Measurements from ENCODE around the gene KLHL17.
A peak's percentile ranks its signal among the peaks of the same experiment; 100 is the strongest.

KLHL17 gene

GRCh38 chr1:918353-918752 is 42.0 kb upstream of the KLHL17 start:
- DNase-seq (ENCODE audit: low spot score), result no peak
- no peak overlapping the region for H3K27ac ChIP-seq
- H3K4me3 ChIP-seq, result no peak overlapping the region
- no peak for TF ChIP-seq CTCF (IDR thresholded peaks at IDR 0.05)

- H3K27ac ChIP-seq, result no peak overlapping the region
- no peak for TF ChIP-seq CTCF (IDR thresholded peaks at IDR 0.05)
- no peak overlapping the region for H3K4me3 ChIP-seq
- DNase-seq (ENCODE audit: low spot score), result no peak
These were observed 41.5 kb upstream of the KLHL17 start for GRCh38 chr1:918843-919242.

- TF ChIP-seq CTCF (IDR thresholded peaks at IDR 0.05), result no peak
- no peak for DNase-seq (ENCODE audit: low spot score)
- Histone ChIP-seq H3K4me3 (no peak overlapping the region), H3K27ac (no peak overlapping the region)
These were observed 41.0 kb upstream of the KLHL17 start for GRCh38 chr1:919271-919872.

GRCh38 chr1:920010-920409 is 40.4 kb upstream of the KLHL17 start:
- Histone ChIP-seq H3K4me3 (no peak overlapping the region), H3K27ac (no peak overlapping the region)
- TF ChIP-seq CTCF (IDR thresholded peaks at IDR 0.05), result no peak
- no peak for DNase-seq (ENCODE audit: low spot score)

- TF ChIP-seq CTCF (IDR thresholded peaks at IDR 0.05), result no peak
- Histone ChIP-seq H3K4me3 (peak overlapping the region; percentile 35), H3K27ac (no peak overlapping the region)
- no peak for DNase-seq (ENCODE audit: low spot score)
These were observed 39.9 kb upstream of the KLHL17 start for GRCh38 chr1:920521-920920.

GRCh38 chr1:921011-921837 is 39.2 kb upstream of the KLHL17 start:
- DNase-seq (ENCODE audit: low spot score), result no peak
- TF ChIP-seq CTCF (IDR thresholded peaks at IDR 0.05), result peak; percentile 59
- no peak overlapping the region for H3K27ac ChIP-seq
- peak overlapping the region; percentile 35 for H3K4me3 ChIP-seq

Data from coronary artery (tissue), 2 donors.